Heart right ventricle (tissue), 16 donors: Measurements from ENCODE around the gene SRC. TPM values are rescaled to one million over a fixed set of nuclear protein-coding genes. Genes with fewer than 3 reads are reported as not detected.

ENCODE experiments used
- ATAC-seq, 8 donors: fragments of 200-7000 bp; cut with Tn5 transposase; one replicate each; pipeline ENCODE4 v1.9.1; 2020; ENCODE audit warnings: mild to moderate bottlenecking in 8 of 8, moderate library complexity in 8 of 8, moderate number of reproducible peaks in 1 of 8
- DNase-seq, 2 donors: peaks; one replicate each; pipeline ENCODE4 v3.0.0-alpha.2; 2020
- H3K27ac ChIP-seq, 10 donors: fragments of 200-600 bp; sonication (generic) in 2 of 10; one replicate each; pipeline versions ENCODE4 v1.5.0 to v1.8.0; 2020 to 2022; ENCODE audit warnings: mild to moderate bottlenecking in 3 of 10
- H3K27me3 ChIP-seq, 7 donors: fragments of 200-600 bp; one replicate each; pipeline ENCODE4 v1.8.0; 2021 to 2022; ENCODE audit warnings: mild to moderate bottlenecking in 2 of 7
- H3K36me3 ChIP-seq, 9 donors: fragments of 200-600 bp; sonication (generic) in 1 of 9; one replicate each; pipeline versions ENCODE4 v1.5.0 to v1.8.0; 2020 to 2022; ENCODE audit warnings: mild to moderate bottlenecking in 2 of 9
- H3K4me1 ChIP-seq, 9 donors: fragments of 200-600 bp; sonication (generic) in 1 of 9; one replicate each; pipeline versions ENCODE4 v1.5.0 to v1.8.0; 2020 to 2022; ENCODE audit warnings: mild to moderate bottlenecking in 4 of 9
- H3K4me3 ChIP-seq, 10 donors: fragments of 200-600 bp; sonication (generic) in 2 of 10; one replicate each; pipeline versions ENCODE4 v1.5.0 to v1.8.0; 2020 to 2022; ENCODE audit warnings: mild to moderate bottlenecking in 7 of 10, moderate library complexity in 2 of 10
- H3K9me3 ChIP-seq, 11 donors: fragments of 200-600 bp in 10 of 11; sonication (generic) in 2 of 11; one replicate each; pipeline versions ENCODE4 v1.5.0 to v1.8.0; 2013 to 2022; ENCODE audit warnings: mild to moderate bottlenecking in 2 of 11, control low read depth in 1 of 11, moderate library complexity in 1 of 11
- CTCF ChIP-seq, 9 donors: fragments of 200-600 bp; sonication (generic) in 2 of 9; IDR thresholded peaks; one replicate each; pipeline versions ENCODE4 v1.5.0 to v1.8.0; 2021 to 2022; ENCODE audit warnings: antibody characterized with exemption in 9 of 9, mild to moderate bottlenecking in 5 of 9, moderate library complexity in 1 of 9
- intact Hi-C, 10 donors: fragments of 100-400 bp; cut with DNase I; formaldehyde crosslinking; loops; one replicate each; pipeline versions ENCODE4 v1.11.1 to v1.14.2; 2022
- polyA plus RNA-seq, 2 donors: library from polyadenylated mRNA; stranded (reverse); fragments of 200-250 nt; gene quantifications; one replicate each; pipeline ENCODE4 v1.2.3, GENCODE V29; 2013
- total RNA-seq, 10 donors: library from RNA; stranded (reverse); fragmentation: NEBNext Ultra II Directional in 3 of 10; extraction: Animal tissue kit (Norgen Biotek cat#: 25700) in 3 of 10; gene quantifications; one replicate each; pipeline versions ENCODE4 v1.2.1 to v1.2.4, GENCODE V29; 2021 to 2023
- donor health status: Arrhythmogenic right ventricular cardiomyopathy.
- donor health status: ischemic (EF 13 %, LVEDD 7.1; RV severe dilation, severe dysfunction).
- donor health status: healthy with polysubstance abuse.
- donor health status: DM: no; HTN: yes; CAD: no.
- donor health status: DM: no; HTN: no; CAD: no.
- donor health status: ischemic (EF 25% LVEDD 6.9; RV normal size, moderate dysfunction).
- donor health status: ischemic (EF 25% LVEDD 5.7; RV mildly dilated, moderate dysfunction).
- donor health status: healthy.
- donor health status: DM: yes; HTN: yes; CAD: no.
- donor health status: Ischemic cardiomyopathy.
- donor health status: ischemic (EF 35%, LVEDD 5.7; RV mildly dilated, moderate dysfunction).
- donor health status: nonischemic (EF 11% LVEDD 7.7; RV severe dilation, severe dysfunction).
- donor health status: DM: yes; HTN: yes; CAD: no.
- donor health status: PGD.
- donor health status: ischemic (EF 29% LVEDD 5.4; RV normal size, mild dysfunction).
- donor health status: nonischemic (EF 23%, LVEDD 6.1; RV moderate dilation, normal function).

Gene SRC
- total and polyA plus RNA-seq, 12 donors = 1.9 to 10.8 (median 4.2) TPM

GRCh38 chr20:37454636-37455385, 108.9 kb downstream of the SRC start:
- ATAC-seq (no peak), DNase-seq (no peak)
- H3K36me3 ChIP-seq = no peaks in the 10 kb centered on the region
- TF ChIP-seq CTCF (IDR thresholded peaks at IDR 0.05) = no peak
- no peak overlapping the region for H3K4me3 ChIP-seq
- H3K27me3 ChIP-seq = no peaks in the 10 kb centered on the region
- no peaks in the 10 kb centered on the region for H3K4me1 ChIP-seq
- intact Hi-C loops = no loop called here
- no peak overlapping the region for H3K27ac ChIP-seq
- H3K9me3 ChIP-seq = peaks cover 0 to 57% (median 13%) of the 10 kb centered on the region in 11 donors

Other genes starting within 250 kb of the SRC start
- gene RPN2, start 166.8 kb upstream of the SRC start, total RNA-seq = 100 to 1,000 TPM in 4 of 10 donors, 10 to 100 TPM in 6; 75.4 to 163 (median 95.2) TPM
- gene RPN2, start 166.8 kb upstream of the SRC start, polyA plus RNA-seq = 100 to 1,000 TPM in 1 of 2 donors, 10 to 100 TPM in 1; 30.9 to 166 TPM
- gene MROH8, start 166.6 kb upstream of the SRC start, total RNA-seq = 1 to 10 TPM; 5.1 to 10.0 (median 6.5) TPM
- gene MROH8, start 166.6 kb upstream of the SRC start, polyA plus RNA-seq = 1 to 10 TPM; 1.8 to 5.9 TPM
- gene GHRH, start 84.3 kb upstream of the SRC start, total RNA-seq = 1 to 10 TPM in 1 of 10 donors, under 1 TPM in 1, not detected in 8; 0.85 to 2.5 TPM
- 1 to 10 TPM in 1 of 2 donors, not detected in 1; 1.8 TPM for gene GHRH, start 84.3 kb upstream of the SRC start, polyA plus RNA-seq
- gene MANBAL, start 56.5 kb upstream of the SRC start, total RNA-seq = 10 to 100 TPM; 17.8 to 24.9 (median 20.4) TPM
- gene MANBAL, start 56.5 kb upstream of the SRC start, polyA plus RNA-seq = 10 to 100 TPM; 18.4 to 52.3 TPM
- under 1 TPM in 5 of 10 donors, not detected in 5; 0.24 to 0.78 (median 0.46) TPM for gene NNAT, start 175.1 kb downstream of the SRC start, total RNA-seq
- gene NNAT, start 175.1 kb downstream of the SRC start, polyA plus RNA-seq = 1 to 10 TPM in 1 of 2 donors, under 1 TPM in 1; 0.29 to 1.1 TPM
- 100 to 1,000 TPM in 1 of 10 donors, 10 to 100 TPM in 9; 66.1 to 106 (median 84.1) TPM for gene BLCAP, start 181.7 kb downstream of the SRC start, total RNA-seq
- gene BLCAP, start 181.7 kb downstream of the SRC start, polyA plus RNA-seq = 10 to 100 TPM; 73.3 to 79.3 TPM